T-helper 1 cell (primary cell): Measurements from ENCODE around the gene KRTAP12-1.
"Not testable (repeated sequence)": the region's sequence is repeated elsewhere in the genome, so short reads cannot be mapped to it uniquely, and the experiment has no call there.

Experiments
- DNase-seq, 5 donors: peaks; one replicate each; pipeline ENCODE4 v3.0.0-alpha.2; 2012 to 2020

Gene KRTAP12-1

DNA sequence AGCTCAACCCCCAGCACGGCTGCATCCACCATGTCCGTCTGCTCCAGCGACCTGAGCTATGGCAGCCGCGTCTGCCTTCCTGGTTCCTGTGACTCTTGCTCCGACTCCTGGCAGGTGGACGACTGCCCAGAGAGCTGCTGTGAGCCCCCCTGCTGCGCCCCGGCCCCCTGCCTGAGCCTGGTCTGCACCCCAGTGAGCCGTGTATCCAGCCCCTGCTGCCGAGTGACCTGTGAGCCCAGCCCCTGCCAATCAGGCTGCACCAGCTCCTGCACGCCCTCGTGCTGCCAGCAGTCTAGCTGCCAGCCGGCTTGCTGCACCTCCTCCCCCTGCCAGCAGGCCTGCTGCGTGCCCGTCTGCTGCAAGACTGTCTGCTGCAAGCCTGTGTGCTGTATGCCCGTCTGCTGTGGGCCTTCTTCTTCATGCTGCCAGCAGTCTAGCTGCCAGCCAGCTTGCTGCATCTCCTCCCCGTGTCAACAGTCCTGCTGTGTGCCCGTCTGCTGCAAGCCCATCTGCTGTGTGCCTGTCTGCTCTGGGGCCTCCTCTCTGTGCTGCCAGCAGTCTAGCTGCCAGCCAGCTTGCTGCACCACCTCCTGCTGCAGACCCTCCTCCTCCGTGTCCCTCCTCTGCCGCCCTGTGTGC lies 15.3 kb upstream of the KRTAP12-1 start, which contains the start of gene KRTAP10-12:
TSS of gene KRTAP10-12 (plus strand) at position 1 of the 639 bp plus-strand sequence. CDS start at position 31, 30 bp downstream.
- not testable (repeated sequence) for DNase-seq

GRCh38 chr21:44696572-44696971 lies 14.6 kb upstream of the KRTAP12-1 start:
- no peak for DNase-seq

GRCh38 chr21:44695641-44696040 lies 13.7 kb upstream of the KRTAP12-1 start:
- no peak for DNase-seq

GRCh38 chr21:44695184-44695583 lies 13.2 kb upstream of the KRTAP12-1 start:
- DNase-seq = no peak

GRCh38 chr21:44694776-44695175 lies 12.8 kb upstream of the KRTAP12-1 start:
- DNase-seq = no peak

DNA sequence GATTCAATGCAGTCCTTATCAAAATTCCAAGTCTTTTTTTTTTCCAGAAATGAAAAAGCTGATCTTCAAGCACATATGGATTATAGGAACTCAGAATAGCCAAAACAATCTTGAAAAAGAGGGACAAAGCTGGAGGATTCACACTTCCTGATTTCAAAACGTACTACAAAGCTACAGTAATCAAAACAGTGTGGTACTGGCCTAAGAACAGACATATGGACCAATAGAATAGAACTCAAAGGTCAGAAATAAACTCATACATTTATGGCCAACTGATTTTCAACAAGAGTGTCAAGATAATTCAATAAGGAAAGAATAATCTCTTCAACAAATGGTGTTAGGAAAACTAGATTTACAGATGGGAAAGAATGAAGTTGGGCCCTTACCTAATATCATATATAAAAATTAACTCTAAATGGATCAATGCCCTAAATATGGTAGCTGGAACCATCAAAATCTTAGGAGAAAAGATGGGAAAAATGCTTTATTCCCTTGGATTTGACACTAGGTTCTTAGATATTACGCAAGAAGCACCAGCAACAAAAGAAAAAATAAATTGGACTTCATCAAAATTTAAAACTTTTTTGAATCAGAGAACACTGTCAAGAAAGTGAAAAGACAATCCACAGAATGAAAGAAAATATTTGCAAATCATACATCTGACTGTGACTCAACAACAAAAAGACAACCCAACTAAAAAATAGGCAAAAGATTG lies 11.0 kb upstream of the KRTAP12-1 start:
- no peak for DNase-seq

DNA sequence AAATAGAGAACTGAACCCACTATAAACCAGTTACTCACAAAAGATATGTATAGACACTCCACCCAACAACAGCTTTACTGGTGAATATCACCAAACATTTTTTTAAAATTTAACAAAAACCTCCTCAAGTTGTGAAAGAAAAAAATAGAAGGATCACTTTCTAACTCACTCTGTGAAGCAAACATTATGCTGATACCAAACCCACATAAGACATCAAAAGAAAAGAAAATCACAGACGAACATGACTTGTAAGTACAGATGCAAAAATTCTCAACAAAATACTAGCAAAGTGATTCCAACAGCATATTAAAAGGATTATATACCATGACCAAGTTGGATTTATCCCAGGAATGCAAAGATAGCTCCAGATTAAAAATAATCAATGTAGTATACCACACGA lies 9.7 kb upstream of the KRTAP12-1 start:
- no peak for DNase-seq

- DNase-seq = not testable (repeated sequence)
Observed at GRCh38 chr21:44689740-44690139, 7.8 kb upstream of the KRTAP12-1 start.

DNA sequence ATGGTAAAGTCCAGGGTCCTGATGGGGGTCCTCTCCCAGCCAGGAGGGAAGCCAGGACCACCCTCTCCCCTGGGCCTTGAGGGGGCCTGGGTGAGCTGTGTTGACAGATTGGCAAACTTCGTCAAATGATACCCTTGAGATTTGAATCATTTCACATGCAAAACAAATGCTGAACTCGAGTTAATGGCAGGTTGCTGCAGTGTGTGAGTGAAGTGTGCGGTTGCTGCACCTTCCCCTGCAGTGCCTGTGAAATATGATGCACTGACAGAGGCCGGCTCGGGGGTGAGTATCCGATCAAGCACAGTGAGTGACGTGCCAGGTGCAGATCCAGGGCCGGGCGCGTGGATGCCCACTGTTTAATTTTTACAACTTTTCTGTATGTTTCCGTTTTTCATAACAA lies 5.7 kb upstream of the KRTAP12-1 start:
- DNase-seq = no peak

DNA sequence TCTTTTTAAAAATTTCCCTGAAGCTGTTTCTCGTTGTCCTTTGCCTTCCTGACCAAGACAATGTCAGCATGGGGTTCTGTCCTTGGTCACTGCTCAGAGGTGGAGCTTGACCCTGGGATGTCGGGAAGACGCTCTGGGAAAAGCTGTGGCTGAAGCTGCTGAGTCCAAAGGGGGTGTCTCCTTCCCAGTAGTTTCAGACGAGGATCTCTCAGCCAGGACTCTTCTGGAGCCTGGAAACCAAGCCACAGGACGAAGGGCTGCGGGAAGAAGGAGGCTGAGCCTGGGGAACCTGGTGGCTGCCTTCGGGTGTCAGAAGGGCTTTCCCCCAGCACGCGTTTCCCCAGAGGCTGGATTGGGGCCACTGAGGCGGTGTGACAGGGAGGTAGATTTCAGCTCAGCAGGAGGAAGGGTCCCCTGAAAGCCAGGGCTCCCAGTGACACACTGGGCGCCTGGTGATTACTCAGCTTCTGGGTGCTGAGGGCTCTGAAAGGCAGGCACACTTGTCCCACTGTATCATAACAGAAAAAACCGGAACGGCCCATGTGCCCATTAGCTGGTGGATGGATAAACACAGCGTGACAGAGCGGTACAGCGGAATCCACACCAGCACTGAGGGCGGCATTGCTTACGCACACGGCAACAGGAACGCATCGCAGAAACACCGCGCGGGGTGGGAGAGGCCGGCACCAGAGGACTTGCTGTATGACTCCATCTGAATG lies 5.0 kb upstream of the KRTAP12-1 start:
- no peak for DNase-seq

DNA sequence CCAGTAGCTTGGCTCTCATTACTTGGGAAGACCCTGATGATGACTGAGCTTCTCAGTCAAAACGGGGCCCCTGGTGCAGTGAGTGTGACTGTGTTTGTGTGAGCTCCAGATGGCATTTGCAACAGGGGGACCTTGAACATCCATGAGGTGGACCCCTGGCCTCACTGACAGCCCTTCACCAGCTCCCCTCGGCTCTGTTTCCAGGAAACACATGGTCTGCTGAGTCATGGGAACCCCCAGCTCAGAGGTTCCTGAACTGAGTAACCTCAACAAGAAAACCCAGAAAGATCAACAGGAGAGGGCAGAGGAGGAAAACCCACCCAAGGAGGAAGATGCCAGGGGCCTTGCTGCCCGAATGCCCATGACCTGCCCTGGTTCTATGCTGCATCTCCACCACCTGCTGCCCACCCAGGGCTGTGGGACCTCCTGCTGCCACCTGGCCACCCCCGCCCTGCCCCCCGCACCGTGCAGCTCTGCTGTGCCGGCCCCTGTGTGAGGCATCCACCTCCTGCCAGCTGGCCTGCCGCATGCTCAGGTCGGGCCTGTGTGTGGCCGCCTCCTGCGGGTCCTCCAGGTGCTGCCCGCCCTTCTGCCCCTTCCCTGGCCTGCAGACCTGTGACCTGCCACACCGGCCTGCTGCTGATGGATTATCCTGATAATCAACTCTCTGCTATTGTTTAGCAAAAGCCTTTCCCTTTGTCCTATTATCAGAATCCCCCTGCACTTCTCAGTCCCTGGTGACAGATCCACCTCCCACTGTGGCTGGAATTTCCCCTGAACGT lies 4.2 kb upstream of the KRTAP12-1 start:
- peak in 1 of 5 donors; percentile 28 for DNase-seq

DNA sequence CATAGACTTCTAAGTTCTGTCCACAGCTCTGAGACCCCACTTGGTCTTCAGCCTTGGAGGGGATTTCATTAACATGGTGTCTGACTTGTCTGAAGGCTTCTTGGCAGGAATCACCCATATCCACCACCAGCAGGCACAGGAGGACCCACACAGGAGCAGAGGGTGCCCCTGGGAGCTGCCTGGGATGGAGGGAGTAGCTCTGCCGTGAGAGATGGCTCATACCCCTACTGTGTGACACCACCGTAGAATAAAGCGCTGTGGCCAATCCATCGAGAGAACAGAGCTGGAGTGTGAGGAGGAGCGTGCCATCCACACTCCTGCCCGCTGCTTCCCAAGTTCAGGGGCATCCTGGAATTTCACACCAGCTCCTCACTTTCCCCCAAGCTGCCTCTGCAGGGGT lies 3.1 kb upstream of the KRTAP12-1 start:
- DNase-seq = not testable (repeated sequence)

GRCh38 chr21:44684483-44684882 lies 2.5 kb upstream of the KRTAP12-1 start:
- DNase-seq = no peak

GRCh38 chr21:44684077-44684476 lies 2.1 kb upstream of the KRTAP12-1 start:
- DNase-seq = no peak

DNA sequence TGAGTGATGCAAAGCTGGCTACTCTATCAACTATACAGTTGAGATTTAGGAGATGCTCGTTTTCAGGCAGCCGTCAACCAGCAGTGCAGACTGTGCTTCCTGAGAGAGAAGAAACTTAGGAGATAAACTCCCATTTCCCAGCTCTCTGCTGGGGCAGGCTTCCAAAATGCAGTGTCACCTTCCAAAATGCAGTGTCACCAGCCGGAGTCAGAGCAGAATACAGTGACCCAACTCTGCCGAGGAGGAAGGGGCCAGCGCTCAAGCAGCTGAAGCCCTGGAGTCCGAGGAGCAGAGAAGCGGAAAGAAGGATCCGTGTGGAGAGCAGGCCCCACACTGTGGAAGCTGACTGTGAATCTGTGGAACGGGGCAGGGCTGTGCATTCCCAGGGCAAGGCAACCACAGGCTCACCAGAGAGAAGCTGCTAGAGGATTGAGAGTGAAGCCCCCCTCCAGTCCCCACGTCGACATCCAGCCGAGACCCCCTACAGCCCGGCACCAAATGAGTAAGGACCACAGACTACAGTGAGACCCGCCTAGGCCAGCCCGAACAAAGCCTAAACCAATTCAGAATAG lies 703 bp upstream of the KRTAP12-1 start:
- DNase-seq = no peak

- no peak for DNase-seq
Observed at GRCh38 chr21:44681152-44681551, 811 bp downstream of the KRTAP12-1 start.

DNA sequence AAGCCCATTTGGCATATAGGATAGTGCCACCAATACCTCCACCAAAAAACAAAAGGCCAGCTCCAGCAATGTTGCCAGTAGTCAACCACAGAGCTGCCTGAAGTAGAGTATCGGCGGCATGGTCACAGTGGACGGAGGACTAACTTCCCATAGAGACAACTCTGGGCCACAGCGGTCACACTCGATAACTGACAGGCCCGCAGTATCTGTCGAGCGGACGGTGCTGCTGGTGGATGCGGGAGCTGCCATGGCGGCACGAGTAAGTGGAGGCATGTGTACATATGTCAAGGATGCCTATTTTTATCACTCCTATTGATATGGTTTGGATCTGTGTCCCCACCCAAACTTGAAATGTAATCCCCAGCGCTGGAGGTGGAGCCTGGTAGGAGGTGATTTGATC lies 4.1 kb downstream of the KRTAP12-1 start:
- no peak for DNase-seq

DNA sequence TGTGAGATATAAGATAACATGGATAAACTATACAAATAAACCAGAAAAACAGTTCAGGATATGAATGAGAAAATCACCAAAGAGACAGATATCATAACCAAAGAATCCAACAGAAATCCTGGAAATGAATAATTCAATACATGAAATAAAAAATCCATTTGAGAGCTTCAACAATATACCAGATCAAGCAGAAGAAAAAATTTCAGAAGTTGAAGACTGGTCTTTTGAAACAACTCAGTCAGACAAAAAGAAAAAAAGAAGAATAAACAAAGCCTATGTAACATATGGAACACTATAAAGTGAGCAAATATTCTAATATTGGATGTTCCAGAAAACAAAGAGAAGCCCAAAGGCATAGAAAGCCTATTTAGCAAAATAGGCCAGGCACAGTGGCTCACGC lies 10.1 kb downstream of the KRTAP12-1 start:
- DNase-seq = no peak

DNA sequence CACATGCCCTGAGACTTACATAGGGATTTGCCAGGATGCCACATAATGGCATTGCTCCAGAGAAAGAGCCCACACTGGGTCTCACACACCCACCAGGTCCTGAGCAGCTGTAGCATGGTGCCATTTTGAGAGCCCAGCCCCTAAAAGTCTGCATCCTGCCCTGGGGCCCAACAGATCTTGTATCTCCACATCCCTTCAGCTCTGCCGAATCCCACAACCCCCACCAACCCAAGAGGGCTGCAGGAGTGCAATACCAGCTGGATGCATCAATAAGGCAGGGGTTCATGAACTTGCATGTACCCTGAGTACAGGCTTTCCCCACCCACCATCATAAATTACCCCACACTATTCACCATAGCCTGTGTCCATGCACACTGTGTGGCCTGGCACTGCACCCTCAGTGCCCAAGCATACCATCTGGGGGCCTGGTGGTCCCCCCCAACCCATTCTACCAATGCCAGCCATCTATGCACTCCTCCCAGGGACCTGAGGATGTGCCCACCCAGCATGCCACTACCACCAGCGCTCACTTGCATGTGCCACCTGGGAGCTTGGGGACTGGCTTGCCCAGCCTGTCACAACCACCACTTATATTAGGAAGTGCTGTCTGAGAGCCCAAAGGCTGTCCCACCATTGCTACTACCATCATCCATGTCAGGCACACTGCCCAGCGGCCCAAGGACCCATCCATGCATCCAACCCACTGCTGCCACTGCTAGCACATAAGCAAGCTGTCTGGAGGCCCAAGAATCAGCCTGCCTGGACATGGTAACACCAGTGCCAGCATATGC lies 11.1 kb downstream of the KRTAP12-1 start:
- DNase-seq = no peak

GRCh38 chr21:44667612-44668011 lies 14.4 kb downstream of the KRTAP12-1 start:
- DNase-seq = no peak

GRCh38 chr21:44666401-44667320 lies 15.3 kb downstream of the KRTAP12-1 start, which contains the start of gene KRTAP12-2:
TSS of gene KRTAP12-2 (minus strand) at chr21:44666927. CDS start at chr21:44666886, 41 bp downstream.
- DNase-seq = no peak
